HepG2 (cell line): Measurements from ENCODE around the gene F8. TPM values are rescaled to one million over a fixed set of nuclear protein-coding genes. Genes with fewer than 3 reads are reported as not detected.

Source experiments
- ELF3 ChIP-seq: IDR thresholded peaks from 2 replicates; pipeline ENCODE4 v1.6.1; 2016; ENCODE audit warnings: missing genetic modification reagents, missing compliant biosample characterization
- FOXA1 ChIP-seq, 2 experiments: fragments of 450-650 bp in 1 of 2; sonication (generic) in 1 of 2; formaldehyde crosslinking in 1 of 2; IDR thresholded peaks; 2 replicates each; pipeline versions ENCODE4 v1.4.0 to v1.6.1; 2016 to 2020; ENCODE audit warnings: missing genetic modification reagents in 1 of 2
- HIVEP1 ChIP-seq: sonication (generic); formaldehyde crosslinking; IDR thresholded peaks from 2 replicates; pipeline ENCODE4 v1.4.0; 2020; ENCODE audit warnings: mild to moderate bottlenecking, missing genetic modification reagents
- MXD1 ChIP-seq: sonication (generic); formaldehyde crosslinking; IDR thresholded peaks from 2 replicates; pipeline ENCODE4 v1.4.0; 2020; ENCODE audit warnings: mild to moderate bottlenecking, missing genetic modification reagents
- MYC ChIP-seq: sonication (generic); formaldehyde crosslinking; IDR thresholded peaks from 2 replicates; pipeline ENCODE4 v1.9.0; 2021; ENCODE audit warnings: missing genetic modification reagents, borderline replicate concordance
- SAP130 ChIP-seq: IDR thresholded peaks from 2 replicates; pipeline ENCODE4 v1.6.1; 2016; ENCODE audit warnings: low read depth
- STAT6 ChIP-seq: sonication (generic); formaldehyde crosslinking; IDR thresholded peaks from 2 replicates; pipeline ENCODE4 v1.4.0; 2020; ENCODE audit warnings: missing genetic modification reagents, mild to moderate bottlenecking, borderline replicate concordance
- TCF7 ChIP-seq: sonication (generic); IDR thresholded peaks from 2 replicates; pipeline ENCODE4 v1.6.1; 2016; ENCODE audit warnings: antibody characterized with exemption, low read depth
- TRIM24 ChIP-seq: sonication (generic); formaldehyde crosslinking; IDR thresholded peaks from 2 replicates; pipeline ENCODE4 v1.8.0; 2022; ENCODE audit warnings: mild to moderate bottlenecking, missing genetic modification reagents
- ZBTB14 ChIP-seq: sonication (generic); formaldehyde crosslinking; IDR thresholded peaks from 2 replicates; pipeline ENCODE4 v1.4.0; 2020; ENCODE audit warnings: missing genetic modification reagents
- ZBTB43 ChIP-seq: sonication (generic); formaldehyde crosslinking; conservative IDR thresholded peaks from 2 replicates; pipeline ENCODE4 v1.4.0; 2020; ENCODE audit warnings: missing genetic modification reagents
- ZMYM4 ChIP-seq: sonication (generic); formaldehyde crosslinking; IDR thresholded peaks from 2 replicates; pipeline ENCODE4 v1.8.1; 2023; ENCODE audit warnings: mild to moderate bottlenecking, missing genetic modification reagents
- ZNF317 ChIP-seq: sonication (generic); formaldehyde crosslinking; IDR thresholded peaks from 2 replicates; pipeline ENCODE4 v1.5.0; 2020; ENCODE audit warnings: mild to moderate bottlenecking, missing genetic modification reagents
- ZNF329 ChIP-seq: sonication (generic); formaldehyde crosslinking; IDR thresholded peaks from 2 replicates; pipeline ENCODE4 v1.9.0; 2021; ENCODE audit warnings: low read depth, mild to moderate bottlenecking, missing genetic modification reagents
- ZNF546 ChIP-seq: sonication (generic); formaldehyde crosslinking; conservative IDR thresholded peaks from 2 replicates; pipeline ENCODE4 v1.8.1; 2023; ENCODE audit warnings: mild to moderate bottlenecking, missing genetic modification reagents
- ZNF598 ChIP-seq: sonication (generic); formaldehyde crosslinking; IDR thresholded peaks from 2 replicates; pipeline ENCODE4 v1.5.1; 2020; ENCODE audit warnings: mild to moderate bottlenecking, missing genetic modification reagents, borderline replicate concordance
- ZNF614 ChIP-seq: IDR thresholded peaks from 2 replicates; pipeline ENCODE4 v1.6.1; 2018; ENCODE audit warnings: missing biosample characterization, missing genetic modification reagents, inconsistent platforms, borderline replicate concordance
- ZNF629 ChIP-seq: sonication (generic); formaldehyde crosslinking; conservative IDR thresholded peaks from 2 replicates; pipeline ENCODE4 v1.5.0; 2020; ENCODE audit warnings: missing genetic modification reagents
- ZNF782 ChIP-seq: sonication (generic); formaldehyde crosslinking; IDR thresholded peaks from 2 replicates; pipeline ENCODE4 v1.4.0; 2020; ENCODE audit warnings: missing genetic modification reagents, mild to moderate bottlenecking, borderline replicate concordance
- polyA plus RNA-seq, 8 experiments: library from polyadenylated mRNA; depleted of rRNA in 3 of 8; stranded (reverse) in 7 of 8; unstranded in 1 of 8; fragments of >200 nt; fragmentation: Illumina TruSeq in 4 of 8; extraction: Trizol in 4 of 8; gene quantifications; 2 replicates each; pipeline versions ENCODE4 v1.2.1 to v1.2.3, GENCODE V29; 2011 to 2016; ENCODE audit warnings: low read depth in 4 of 8, missing spikeins in 1 of 8, mixed read lengths in 1 of 8; ENCODE audit not compliant: insufficient read depth in 1 of 8
- total RNA-seq, 5 experiments: library from RNA; depleted of rRNA; stranded (reverse); fragments of >200 nt; fragmentation: Illumina TruSeq; extraction: Trizol; gene quantifications; 2 replicates each; pipeline ENCODE4 v1.2.3, GENCODE V29; 2016; ENCODE audit warnings: low read depth in 1 of 5
- TF ChIP-seq, protein P1 (sequence below): sonication (generic); formaldehyde crosslinking; IDR thresholded peaks from 2 replicates; pipeline ENCODE4 v1.8.0; 2022; ENCODE audit warnings: missing genetic modification reagents, low read depth, mild to moderate bottlenecking, borderline replicate concordance
- TF ChIP-seq, protein P2 (sequence below): sonication (generic); formaldehyde crosslinking; IDR thresholded peaks from 2 replicates; pipeline ENCODE4 v1.4.0; 2020; ENCODE audit warnings: mild to moderate bottlenecking, missing genetic modification reagents

The F8 gene
- total and polyA plus RNA-seq, 2 of the 13 experiments (the other 11 are each of a cell fraction or from before 2014, with no cell fraction given), result 0.29 to 0.61 TPM

DNA sequence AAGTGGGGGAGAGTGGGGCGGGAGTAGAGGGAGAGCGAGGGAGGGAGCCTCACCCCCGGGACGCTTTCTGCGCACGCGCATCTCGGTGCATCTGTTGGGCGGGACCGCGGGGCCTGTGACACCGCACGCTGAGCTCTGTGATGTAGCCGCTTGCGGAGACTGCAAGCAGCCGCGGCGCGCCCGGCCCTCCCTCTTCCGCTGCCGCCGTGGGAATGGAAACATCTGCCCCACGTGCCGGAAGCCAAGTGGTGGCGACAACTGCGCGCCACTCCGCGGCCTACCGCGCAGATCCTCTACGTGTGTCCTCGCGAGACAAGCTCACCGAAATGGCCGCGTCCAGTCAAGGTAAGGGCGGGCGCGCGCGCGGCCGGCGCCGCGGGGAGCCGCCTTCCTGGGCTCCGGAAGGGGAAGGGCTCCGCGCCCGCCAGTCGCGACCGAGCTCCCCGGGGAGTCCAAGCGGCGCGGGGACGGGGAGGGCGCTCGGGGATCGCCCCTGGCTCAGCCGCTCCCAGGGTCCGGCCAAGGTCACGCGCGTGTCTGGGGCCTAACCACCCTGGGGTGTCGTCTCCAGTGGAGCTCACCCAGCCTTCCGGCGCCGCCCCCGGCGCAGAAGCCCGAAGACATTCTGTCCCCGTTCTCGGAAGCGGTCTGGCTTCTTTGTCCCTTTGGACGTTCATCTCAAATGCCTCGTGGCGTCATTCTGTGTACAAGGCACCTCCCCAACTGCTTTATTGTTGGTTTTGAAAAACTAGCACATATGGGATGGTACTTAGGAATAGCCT is 4.4 kb upstream of the F8 start, which contains the start of gene FUNDC2 (continued):
- TF ChIP-seq STAT6 (CRISPR knock-in tag) (no peak), ZMYM4 (no peak), FOXA1 (IDR thresholded peaks at IDR 0.05) (no peak), FOXA1 (CRISPR knock-in tag; IDR thresholded peaks at IDR 0.05) (no peak), TCF7 (peak; percentile 59), ZNF782 (CRISPR knock-in tag) (no peak), TRIM24 (CRISPR knock-in tag) (no peak), ZNF329 (CRISPR knock-in tag) (no peak), SAP130 (CRISPR knock-in tag) (peak; percentile 59), MYC (peak; percentile 61; the same call in 1 of the 2 replicates), MXD1 (no peak), ZNF629 (CRISPR knock-in tag) (no peak), ZBTB14 (CRISPR knock-in tag) (peak; percentile 86), ZNF598 (CRISPR knock-in tag) (no peak), ZNF317 (CRISPR knock-in tag) (no peak), ELF3 (CRISPR knock-in tag) (no peak), ZBTB43 (CRISPR knock-in tag) (no peak), HIVEP1 (CRISPR knock-in tag) (no peak), ZNF614 (no peak), ZNF546 (CRISPR knock-in tag) (no peak)
- TF ChIP-seq, protein P1, sequence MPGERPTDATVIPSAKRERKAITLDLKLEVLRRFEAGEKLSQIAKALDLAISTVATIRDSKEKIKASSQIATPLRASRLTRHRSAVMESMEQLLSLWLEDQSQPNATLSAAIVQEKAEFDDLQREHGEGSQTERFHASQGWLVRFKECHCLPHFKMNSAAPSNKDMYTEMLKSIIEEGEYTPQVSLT (CRISPR knock-in tag), result no peak
- TF ChIP-seq, protein P2, sequence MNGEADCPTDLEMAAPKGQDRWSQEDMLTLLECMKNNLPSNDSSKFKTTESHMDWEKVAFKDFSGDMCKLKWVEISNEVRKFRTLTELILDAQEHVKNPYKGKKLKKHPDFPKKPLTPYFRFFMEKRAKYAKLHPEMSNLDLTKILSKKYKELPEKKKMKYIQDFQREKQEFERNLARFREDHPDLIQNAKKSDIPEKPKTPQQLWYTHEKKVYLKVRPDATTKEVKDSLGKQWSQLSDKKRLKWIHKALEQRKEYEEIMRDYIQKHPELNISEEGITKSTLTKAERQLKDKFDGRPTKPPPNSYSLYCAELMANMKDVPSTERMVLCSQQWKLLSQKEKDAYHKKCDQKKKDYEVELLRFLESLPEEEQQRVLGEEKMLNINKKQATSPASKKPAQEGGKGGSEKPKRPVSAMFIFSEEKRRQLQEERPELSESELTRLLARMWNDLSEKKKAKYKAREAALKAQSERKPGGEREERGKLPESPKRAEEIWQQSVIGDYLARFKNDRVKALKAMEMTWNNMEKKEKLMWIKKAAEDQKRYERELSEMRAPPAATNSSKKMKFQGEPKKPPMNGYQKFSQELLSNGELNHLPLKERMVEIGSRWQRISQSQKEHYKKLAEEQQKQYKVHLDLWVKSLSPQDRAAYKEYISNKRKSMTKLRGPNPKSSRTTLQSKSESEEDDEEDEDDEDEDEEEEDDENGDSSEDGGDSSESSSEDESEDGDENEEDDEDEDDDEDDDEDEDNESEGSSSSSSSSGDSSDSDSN (CRISPR knock-in tag), result peak; percentile 67; the same call in 1 of the 2 replicates
